LNCAP (cell line): Measurements from ENCODE around the gene POU6F2.

Experiments used
- TF ChIP-seq, protein P1 (sequence below): fragments of 450-650 bp; IDR thresholded peaks from 2 replicates; pipeline ENCODE4 v1.5.1; 2017; ENCODE audit warnings: mild to moderate bottlenecking

The POU6F2 gene

DNA sequence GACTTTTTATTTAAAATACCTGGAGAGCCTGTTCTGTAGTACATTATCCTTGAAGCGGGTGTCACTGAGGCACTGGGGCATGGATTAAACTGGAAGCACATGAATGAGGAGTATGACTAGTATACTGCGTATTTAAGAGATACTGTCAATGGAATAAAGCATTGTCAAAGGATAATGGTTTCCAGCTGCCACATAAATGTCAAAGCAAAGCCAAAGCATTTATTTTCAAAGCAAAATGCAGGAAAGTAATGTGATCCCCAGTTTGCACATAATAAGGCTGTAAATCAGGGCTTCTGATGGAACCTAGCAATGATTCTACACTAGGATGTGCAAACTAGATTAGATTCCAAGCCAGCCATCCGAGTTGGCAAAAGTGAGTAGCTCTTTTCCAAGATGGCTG, 240.1 kb downstream of the POU6F2 start:
- TF ChIP-seq, protein P1, sequence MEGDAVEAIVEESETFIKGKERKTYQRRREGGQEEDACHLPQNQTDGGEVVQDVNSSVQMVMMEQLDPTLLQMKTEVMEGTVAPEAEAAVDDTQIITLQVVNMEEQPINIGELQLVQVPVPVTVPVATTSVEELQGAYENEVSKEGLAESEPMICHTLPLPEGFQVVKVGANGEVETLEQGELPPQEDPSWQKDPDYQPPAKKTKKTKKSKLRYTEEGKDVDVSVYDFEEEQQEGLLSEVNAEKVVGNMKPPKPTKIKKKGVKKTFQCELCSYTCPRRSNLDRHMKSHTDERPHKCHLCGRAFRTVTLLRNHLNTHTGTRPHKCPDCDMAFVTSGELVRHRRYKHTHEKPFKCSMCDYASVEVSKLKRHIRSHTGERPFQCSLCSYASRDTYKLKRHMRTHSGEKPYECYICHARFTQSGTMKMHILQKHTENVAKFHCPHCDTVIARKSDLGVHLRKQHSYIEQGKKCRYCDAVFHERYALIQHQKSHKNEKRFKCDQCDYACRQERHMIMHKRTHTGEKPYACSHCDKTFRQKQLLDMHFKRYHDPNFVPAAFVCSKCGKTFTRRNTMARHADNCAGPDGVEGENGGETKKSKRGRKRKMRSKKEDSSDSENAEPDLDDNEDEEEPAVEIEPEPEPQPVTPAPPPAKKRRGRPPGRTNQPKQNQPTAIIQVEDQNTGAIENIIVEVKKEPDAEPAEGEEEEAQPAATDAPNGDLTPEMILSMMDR: no peak

DNA sequence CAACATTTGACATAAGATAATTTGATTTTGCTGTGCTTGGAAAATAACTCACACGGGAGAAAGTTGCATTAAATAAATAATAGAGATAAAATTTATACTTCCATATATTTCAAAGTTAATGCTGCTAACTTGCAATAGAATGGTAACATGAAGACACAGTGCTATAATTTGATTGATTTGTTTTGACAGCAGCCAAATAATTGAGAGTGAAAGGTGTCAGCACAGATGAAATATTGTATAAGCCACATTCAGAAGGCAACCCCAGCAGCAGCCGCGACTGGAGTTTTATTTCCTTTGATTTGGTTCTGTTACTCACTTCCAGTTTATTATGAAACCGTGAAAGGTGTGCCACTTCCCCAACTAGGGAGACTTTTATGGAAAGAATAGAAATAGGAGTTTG, 242.2 kb downstream of the POU6F2 start:
- TF ChIP-seq, protein P1: no peak

DNA sequence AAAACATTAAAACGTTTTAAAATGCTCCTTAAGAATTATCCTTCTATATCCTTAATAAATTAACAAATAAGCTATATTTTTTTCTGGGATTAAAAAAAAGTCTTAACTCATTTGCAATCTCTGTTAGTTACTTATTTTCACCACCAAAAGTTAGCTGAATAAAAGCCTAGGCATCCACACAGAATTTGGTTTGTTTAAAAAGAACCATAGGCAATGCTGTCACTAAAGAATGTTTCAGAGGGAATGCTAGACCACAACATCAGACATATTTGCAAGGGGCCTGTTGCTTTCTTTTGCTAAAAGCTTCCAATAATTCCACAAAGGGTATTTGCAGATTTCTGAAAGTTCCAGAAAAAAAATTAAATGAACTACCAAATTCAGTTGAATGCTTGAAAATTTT, 244.2 kb downstream of the POU6F2 start:
- TF ChIP-seq, protein P1: no peak

DNA sequence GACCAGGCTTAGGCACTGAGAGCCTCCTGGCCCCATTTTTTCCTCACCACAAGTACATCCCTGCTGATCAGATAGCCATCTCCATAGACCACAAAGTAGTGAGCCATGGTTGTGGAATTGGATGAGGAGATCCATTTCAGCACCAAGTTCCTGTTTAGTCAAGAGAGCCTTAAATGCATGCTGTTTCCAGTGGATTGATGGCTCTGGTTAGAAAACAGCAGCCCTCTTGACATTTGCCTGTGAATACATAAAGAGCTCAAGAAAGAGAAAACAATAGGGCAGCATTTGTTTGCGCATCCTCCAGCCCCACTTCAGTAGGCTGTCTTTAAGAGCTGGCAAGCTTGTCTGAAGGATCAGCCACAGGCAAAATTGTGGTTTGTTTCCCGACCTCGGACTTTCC, 251.2 kb downstream of the POU6F2 start:
- TF ChIP-seq, protein P1: no peak

DNA sequence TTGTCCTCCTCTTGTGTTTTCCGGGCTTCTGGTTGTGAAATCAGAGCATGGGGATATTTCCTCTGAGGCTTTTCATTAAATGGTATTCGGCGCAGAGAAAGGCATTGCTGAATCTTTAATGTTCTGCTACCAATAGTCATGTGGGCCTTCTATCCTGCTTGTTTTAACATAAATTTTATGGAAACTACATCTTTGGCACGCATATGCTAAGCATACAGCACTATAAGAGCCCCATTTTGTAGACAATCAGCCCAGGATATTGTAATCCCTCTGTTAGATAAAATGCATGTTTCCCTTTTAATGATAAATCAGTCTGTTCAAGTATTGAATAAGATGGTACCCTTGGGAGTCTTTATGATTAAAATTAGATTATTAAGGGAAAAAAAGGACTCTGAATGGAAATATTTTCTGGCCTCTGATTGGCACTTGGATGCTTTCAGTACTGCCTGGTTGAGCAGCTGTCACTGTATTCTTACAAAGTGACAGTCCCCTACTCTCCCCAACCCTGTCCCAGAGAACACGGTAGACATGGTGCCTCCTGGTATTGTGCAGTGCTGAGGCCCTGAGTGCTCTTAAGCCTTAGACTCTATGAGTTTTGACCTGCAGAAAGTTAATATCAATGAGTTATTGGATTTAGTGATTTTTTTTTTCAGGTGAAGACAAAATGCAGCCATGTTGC, 256.3 kb downstream of the POU6F2 start:
- TF ChIP-seq, protein P1: no peak

DNA sequence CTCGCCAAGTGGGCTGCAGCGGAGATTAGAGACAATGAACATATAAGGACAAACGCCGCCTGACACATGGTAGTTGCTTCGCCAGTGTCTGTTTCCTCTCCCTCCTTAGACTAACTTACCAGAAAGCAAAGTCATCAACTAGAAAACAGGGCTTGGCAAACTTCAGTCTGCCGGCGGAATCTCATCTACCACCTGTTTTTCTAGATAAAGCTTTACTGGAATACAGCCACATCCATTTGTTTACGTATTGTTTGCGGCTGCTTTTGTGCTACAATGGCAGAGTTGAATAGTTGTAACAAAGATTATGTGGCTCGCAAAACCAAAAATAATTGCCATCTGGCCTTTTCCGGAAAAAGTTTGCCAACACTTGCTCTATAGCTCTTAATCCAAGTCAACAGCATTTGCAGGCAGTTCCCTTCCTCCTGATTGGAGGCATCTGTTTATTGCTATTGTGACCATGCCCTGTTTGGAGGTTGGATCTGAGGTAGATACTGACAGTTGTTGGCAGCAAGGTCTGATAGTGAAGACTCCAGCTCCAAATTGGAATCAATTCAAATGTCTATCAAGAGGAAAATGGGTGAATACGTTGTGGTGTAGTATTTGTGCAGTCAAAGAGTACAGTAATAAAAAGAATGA, 260.6 kb downstream of the POU6F2 start:
- TF ChIP-seq, protein P1: no peak

DNA sequence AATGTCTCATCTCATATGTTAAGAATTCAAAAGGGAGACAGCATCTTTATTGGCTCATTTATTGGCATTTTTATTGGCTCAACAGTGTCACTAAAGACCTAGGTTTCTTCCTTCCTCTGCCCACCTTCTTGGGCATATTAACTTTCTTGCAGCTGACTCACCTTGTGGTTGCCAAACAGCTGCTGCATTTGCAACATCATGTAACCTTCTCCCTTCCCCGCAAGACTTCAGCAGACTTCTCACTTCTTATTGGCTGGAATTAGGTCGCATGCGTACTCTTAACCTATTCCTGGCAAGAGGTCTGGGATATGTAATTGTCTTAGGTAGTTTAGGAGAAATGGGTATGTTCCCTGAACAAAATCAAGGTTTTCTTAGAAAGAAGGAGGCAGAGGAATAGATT, 263.2 kb downstream of the POU6F2 start:
- TF ChIP-seq, protein P1: no peak

DNA sequence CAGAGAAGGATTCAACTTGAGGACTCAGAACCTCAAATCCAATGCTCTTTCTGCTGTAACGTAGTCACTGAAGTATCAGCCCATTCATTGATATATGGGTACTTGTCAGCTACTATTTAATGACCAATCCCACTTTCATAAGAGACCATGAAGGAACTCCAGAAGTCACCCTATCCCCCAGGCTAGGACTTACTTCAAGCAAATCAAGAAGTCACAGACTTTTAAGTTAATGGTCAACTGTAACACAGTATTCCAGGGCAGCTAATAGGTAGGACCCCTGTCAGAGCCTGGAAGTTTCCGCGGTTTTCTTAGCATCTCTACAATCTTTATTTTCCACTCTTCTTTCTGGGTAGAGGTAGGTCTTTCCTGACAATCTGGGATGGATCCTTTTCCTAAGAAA, 269.9 kb downstream of the POU6F2 start:
- TF ChIP-seq, protein P1: no peak
